Liver (tissue), 9 donors: ENCODE results near the gene SYNJ1. TPM values are rescaled to one million over a fixed set of nuclear protein-coding genes. Genes with fewer than 3 reads are reported as not detected.
"Not testable (repeated sequence)": the region's sequence is repeated elsewhere in the genome, so short reads cannot be mapped to it uniquely, and the experiment has no call there.

Experiments used
- DNase-seq: peaks from one replicate; pipeline ENCODE4 v3.0.0-alpha.2; 2017; ENCODE audit warnings: low spot score
- H3K27ac ChIP-seq, 2 donors: one replicate each; pipeline ENCODE4 v1.7.0; 2013; ENCODE audit warnings: inconsistent platforms in 2 of 2, low read length in 2 of 2, control low read depth in 1 of 2, low read depth in 1 of 2, mild to moderate bottlenecking in 1 of 2
- H3K27me3 ChIP-seq, 4 donors: one replicate each; pipeline versions ENCODE4 v1.6.1 to v1.7.0; 2013; ENCODE audit warnings: low read length in 3 of 4, inconsistent platforms in 1 of 4, mild to moderate bottlenecking in 1 of 4, moderate library complexity in 1 of 4; ENCODE audit not compliant: control insufficient read depth in 4 of 4, insufficient read depth in 4 of 4
- H3K36me3 ChIP-seq, 4 donors: one replicate each; pipeline versions ENCODE4 v1.6.1 to v1.7.0; 2013; ENCODE audit warnings: low read length in 3 of 4, mild to moderate bottlenecking in 3 of 4, low read depth in 1 of 4, moderate library complexity in 1 of 4; ENCODE audit not compliant: control insufficient read depth in 4 of 4, insufficient read depth in 3 of 4
- H3K4me1 ChIP-seq, 4 donors: one replicate each; pipeline versions ENCODE4 v1.6.1 to v1.7.0; 2013; ENCODE audit warnings: low read length in 3 of 4, mild to moderate bottlenecking in 3 of 4, moderate library complexity in 1 of 4; ENCODE audit not compliant: control insufficient read depth in 4 of 4, insufficient read depth in 4 of 4
- H3K4me3 ChIP-seq, 3 donors: one replicate each; pipeline versions ENCODE4 v1.6.1 to v1.7.0; 2013; ENCODE audit warnings: low read length in 3 of 3, control low read depth in 1 of 3, low read depth in 1 of 3, mild to moderate bottlenecking in 1 of 3
- H3K9ac ChIP-seq, 2 donors: one replicate each; pipeline ENCODE4 v1.7.0; 2013; ENCODE audit warnings: low read length in 2 of 2, mild to moderate bottlenecking in 2 of 2, moderate library complexity in 2 of 2, control low read depth in 1 of 2, low read depth in 1 of 2
- H3K9me3 ChIP-seq, 4 donors: one replicate each; pipeline versions ENCODE4 v1.6.1 to v1.7.0; 2013; ENCODE audit warnings: low read length in 3 of 4; ENCODE audit not compliant: control insufficient read depth in 4 of 4
- EGR1 ChIP-seq, 2 donors: IDR thresholded peaks; 2 replicates each; pipeline ENCODE4 v1.6.1; 2016 to 2018; ENCODE audit warnings: antibody characterized with exemption in 2 of 2, low read depth in 2 of 2
- FOXA1 ChIP-seq: IDR thresholded peaks from 2 replicates; pipeline ENCODE4 v1.6.1; 2016; ENCODE audit warnings: antibody characterized with exemption
- HNF4G ChIP-seq: IDR thresholded peaks from 2 replicates; pipeline ENCODE4 v1.6.1; 2016; ENCODE audit warnings: antibody characterized with exemption
- JUND ChIP-seq, 2 donors: IDR thresholded peaks; 2 replicates each; pipeline ENCODE4 v1.6.1; 2016; ENCODE audit warnings: antibody characterized with exemption in 2 of 2
- RAD21 ChIP-seq, 2 donors: IDR thresholded peaks; 2 replicates each; pipeline ENCODE4 v1.6.1; 2016; ENCODE audit warnings: antibody characterized with exemption in 2 of 2, mild to moderate bottlenecking in 2 of 2
- RXRA ChIP-seq, 2 donors: IDR thresholded peaks; 2 replicates each; pipeline ENCODE4 v1.6.1; 2017 to 2018; ENCODE audit warnings: antibody characterized with exemption in 2 of 2, mild to moderate bottlenecking in 1 of 2
- SP1 ChIP-seq: IDR thresholded peaks from 2 replicates; pipeline ENCODE4 v1.6.1; 2018; ENCODE audit warnings: antibody characterized with exemption, mild to moderate bottlenecking
- WGBS: extraction: QIAGEN DNeasy Blood & Tissue Kit; methylation state at CpG from one replicate; pipeline ENCODE4 v1.1.7; 2013; 5-methylcytosine and 5-hydroxymethylcytosine counted together
- polyA plus RNA-seq, 2 donors: library from polyadenylated mRNA; stranded (reverse) in 1 of 2; unstranded in 1 of 2; fragments of 200-250 nt in 1 of 2; fragments of >200 nt in 1 of 2; fragmentation: Nextera tagmentation in 1 of 2; extraction: Ambion mirVana in 1 of 2; gene quantifications; one replicate each; pipeline versions ENCODE4 v1.2.1 to v1.2.3, GENCODE V29; 2013 to 2015
- total RNA-seq, 2 donors: library from RNA; depleted of rRNA; stranded (reverse); fragments of >200 nt; gene quantifications; one replicate each; pipeline ENCODE4 v1.2.3, GENCODE V29; 2014
- TF ChIP-seq, protein P1 (sequence below): IDR thresholded peaks from 2 replicates; pipeline ENCODE4 v1.6.1; 2016; ENCODE audit warnings: antibody characterized with exemption
- TF ChIP-seq, protein P2 (sequence below): IDR thresholded peaks from 2 replicates; pipeline ENCODE4 v1.6.1; 2016; ENCODE audit warnings: antibody characterized with exemption
- donor health status: healthy.
- donor health status: healthy.
- donor health status: healthy.
- donor health status: healthy.
- donor health status: healthy.

The SYNJ1 gene
- total and polyA plus RNA-seq, 4 donors = 2.5 to 7.2 (median 5.0) TPM

- Histone ChIP-seq H3K36me3 (peaks cover 5 to 28% (median 26%) of the 10 kb centered on the region in 4 donors), H3K4me3 (no peak overlapping the region), H3K9ac (no peak overlapping the region), H3K27ac (no peak overlapping the region), H3K4me1 (peaks cover 0 to 3% (median 0%) of the 10 kb centered on the region in 4 donors), H3K27me3 (no peaks in the 10 kb centered on the region), H3K9me3 (peaks cover 0 to 1% (median 0%) of the 10 kb centered on the region in 4 donors)
- no peak for TF ChIP-seq SP1
- TF ChIP-seq HNF4G = no peak
- TF ChIP-seq JUND (IDR thresholded peaks at IDR 0.05) = no peak
- no peak for TF ChIP-seq RAD21 (IDR thresholded peaks at IDR 0.05)
- TF ChIP-seq EGR1 (IDR thresholded peaks at IDR 0.05; ENCODE audit: low read depth in 2 of 2) = no peak
- TF ChIP-seq, protein P1, sequence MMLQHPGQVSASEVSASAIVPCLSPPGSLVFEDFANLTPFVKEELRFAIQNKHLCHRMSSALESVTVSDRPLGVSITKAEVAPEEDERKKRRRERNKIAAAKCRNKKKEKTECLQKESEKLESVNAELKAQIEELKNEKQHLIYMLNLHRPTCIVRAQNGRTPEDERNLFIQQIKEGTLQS = no peak
- TF ChIP-seq, protein P2, sequence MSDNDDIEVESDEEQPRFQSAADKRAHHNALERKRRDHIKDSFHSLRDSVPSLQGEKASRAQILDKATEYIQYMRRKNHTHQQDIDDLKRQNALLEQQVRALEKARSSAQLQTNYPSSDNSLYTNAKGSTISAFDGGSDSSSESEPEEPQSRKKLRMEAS = no peak
- TF ChIP-seq RXRA (IDR thresholded peaks at IDR 0.05) = no peak
- TF ChIP-seq FOXA1 = no peak
- no peak for DNase-seq
- WGBS = 92% methylated on average over 1 of the region's 1 CpG
These were observed 61.6 kb downstream of the SYNJ1 start for GRCh38 chr21:32666258-32666657.

DNA sequence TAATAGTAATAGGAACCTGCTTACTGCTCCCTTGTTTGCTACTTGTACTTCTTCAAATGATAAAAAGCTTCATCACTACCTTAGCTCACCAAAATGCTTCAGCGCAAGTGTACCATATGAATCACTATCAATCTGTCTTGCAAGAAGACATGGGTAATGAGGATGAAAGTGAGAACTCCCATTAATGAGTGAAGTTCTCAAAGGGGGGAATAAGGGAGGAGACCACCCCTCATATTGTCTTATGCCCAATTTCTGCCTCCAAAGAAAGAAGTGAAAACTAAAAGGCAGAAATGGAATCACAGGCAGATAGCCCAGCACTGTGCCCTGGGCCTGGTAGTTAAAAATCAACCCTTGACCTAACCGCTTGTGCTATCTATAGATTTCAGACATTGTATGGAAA, 63.7 kb downstream of the SYNJ1 start:
- over 99% methylated on average over 2 of the region's 2 CpGs for WGBS
- H3K27me3 ChIP-seq, H3K9me3 ChIP-seq, H3K4me3 ChIP-seq, H3K4me1 ChIP-seq, H3K9ac ChIP-seq, DNase-seq, H3K27ac ChIP-seq: not testable (repeated sequence)
- peaks cover 5 to 31% (median 25%) of the 10 kb centered on the region in 4 donors for H3K36me3 ChIP-seq

GRCh38 chr21:32661981-32662380, 65.8 kb downstream of the SYNJ1 start:
- H3K27me3 ChIP-seq, H3K9me3 ChIP-seq, H3K4me3 ChIP-seq, DNase-seq, H3K9ac ChIP-seq, H3K4me1 ChIP-seq, H3K27ac ChIP-seq: not testable (repeated sequence)
- peaks cover 5 to 31% (median 26%) of the 10 kb centered on the region in 4 donors for H3K36me3 ChIP-seq
- WGBS = 96% methylated on average over 10 of the region's 10 CpGs

GRCh38 chr21:32661026-32661782, 66.6 kb downstream of the SYNJ1 start:
- not testable (repeated sequence) for H3K4me1 ChIP-seq, H3K9me3 ChIP-seq, H3K4me3 ChIP-seq, H3K9ac ChIP-seq, H3K27ac ChIP-seq, DNase-seq, H3K27me3 ChIP-seq
- WGBS = 96% methylated on average over 13 of the region's 13 CpGs
- peaks cover 3 to 34% (median 27%) of the 10 kb centered on the region in 4 donors for H3K36me3 ChIP-seq
